ENCODE measurements around the gene ZCRB1. TPM values are rescaled to one million over a fixed set of nuclear protein-coding genes. Genes with fewer than 3 reads are reported as not detected.
"Not testable (repeated sequence)": the region's sequence is repeated elsewhere in the genome, so short reads cannot be mapped to it uniquely, and the experiment has no call there.

The ZCRB1 gene
- total RNA-seq, 2 experiments from 2014 or later: 30.3 to 31.4 TPM

- ATAC-seq (ENCODE audit: poor library complexity): no peak
- DNase-seq: no peak
- Mint-ChIP-seq H3K36me3 (ENCODE audit: low read depth) (peaks cover 59% of the 10 kb centered on the region), H3K27me3 (no peaks in the 10 kb centered on the region), H3K9me3 (no peaks in the 10 kb centered on the region), H3K4me3 (no peak overlapping the region), H3K4me1 (ENCODE audit: low read depth) (peaks cover 18% of the 10 kb centered on the region), H3K27ac (no peak overlapping the region)
- Histone ChIP-seq H3K4me3 (ENCODE audit: low read length) (no peak overlapping the region), H3K9me3 (ENCODE audit: control insufficient read depth in 1 of 2, insufficient read depth in 1 of 2, low read length in 2 of 2) (no peaks in the 10 kb centered on the region), H3K27me3 (ENCODE audit: control insufficient read depth in 1 of 2, insufficient read depth in 2 of 2, low read length in 2 of 2) (no peaks in the 10 kb centered on the region), H3K27ac (ENCODE audit: low read depth in 1 of 2, low read length in 2 of 2) (no peak overlapping the region), H3K4me1 (ENCODE audit: insufficient read depth, low read length) (peaks cover 4% of the 10 kb centered on the region), H3K36me3 (ENCODE audit: insufficient read depth, low read length) (peaks cover 46% of the 10 kb centered on the region)
- ChIA-PET POLR2A (interaction anchor here (0.7 kb wide), 1 partner anchor 829 kb away, joined by 3 read pairs; no protein-coding TSS in a partner anchor), CTCF (no interaction called here)
- no peak for TF ChIP-seq CTCF (IDR thresholded peaks at IDR 0.05)
- intact Hi-C loops (cut with DNase I, micrococcal nuclease): no loop called here
These were observed 30.4 kb upstream of the ZCRB1 start for GRCh38 chr12:42356344-42356743.

DNA sequence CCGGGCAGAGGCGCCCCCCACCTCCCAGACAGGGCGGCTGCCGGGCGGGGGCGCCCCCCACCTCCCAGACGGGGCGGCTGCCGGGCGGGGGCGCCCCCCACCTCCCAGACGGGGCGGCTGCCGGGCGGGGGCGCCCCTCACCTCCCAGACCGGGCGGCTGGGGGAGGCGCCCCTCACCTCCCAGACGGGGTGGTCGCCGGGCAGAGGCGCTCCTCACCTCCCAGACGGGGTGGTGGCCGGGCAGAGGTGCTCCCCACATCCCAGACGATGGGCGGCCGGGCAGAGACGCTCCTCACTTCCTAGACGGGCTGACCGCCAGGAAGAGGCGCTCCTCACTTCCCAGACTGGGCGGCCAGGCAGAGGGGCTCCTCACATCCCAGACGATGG, 24.1 kb upstream of the ZCRB1 start:
- H3K4me3 ChIP-seq (ENCODE audit: low read length); ATAC-seq (ENCODE audit: poor library complexity); H3K4me1 ChIP-seq (ENCODE audit: insufficient read depth, low read length); H3K9me3 Mint-ChIP-seq; intact Hi-C loops (cut with DNase I, micrococcal nuclease); H3K9me3 ChIP-seq (ENCODE audit: control insufficient read depth in 1 of 2, insufficient read depth in 1 of 2, low read length in 2 of 2); POLR2A ChIA-PET; H3K4me1 Mint-ChIP-seq (ENCODE audit: low read depth); H3K27me3 ChIP-seq (ENCODE audit: control insufficient read depth in 1 of 2, insufficient read depth in 2 of 2, low read length in 2 of 2); CTCF ChIA-PET; H3K27ac ChIP-seq (ENCODE audit: low read depth in 1 of 2, low read length in 2 of 2); DNase-seq; H3K4me3 Mint-ChIP-seq; H3K27ac Mint-ChIP-seq; H3K27me3 Mint-ChIP-seq: not testable (repeated sequence)
- H3K36me3 Mint-ChIP-seq (ENCODE audit: low read depth): peaks cover 53% of the 10 kb centered on the region
- peaks cover 31% of the 10 kb centered on the region for H3K36me3 ChIP-seq (ENCODE audit: insufficient read depth, low read length)

DNA sequence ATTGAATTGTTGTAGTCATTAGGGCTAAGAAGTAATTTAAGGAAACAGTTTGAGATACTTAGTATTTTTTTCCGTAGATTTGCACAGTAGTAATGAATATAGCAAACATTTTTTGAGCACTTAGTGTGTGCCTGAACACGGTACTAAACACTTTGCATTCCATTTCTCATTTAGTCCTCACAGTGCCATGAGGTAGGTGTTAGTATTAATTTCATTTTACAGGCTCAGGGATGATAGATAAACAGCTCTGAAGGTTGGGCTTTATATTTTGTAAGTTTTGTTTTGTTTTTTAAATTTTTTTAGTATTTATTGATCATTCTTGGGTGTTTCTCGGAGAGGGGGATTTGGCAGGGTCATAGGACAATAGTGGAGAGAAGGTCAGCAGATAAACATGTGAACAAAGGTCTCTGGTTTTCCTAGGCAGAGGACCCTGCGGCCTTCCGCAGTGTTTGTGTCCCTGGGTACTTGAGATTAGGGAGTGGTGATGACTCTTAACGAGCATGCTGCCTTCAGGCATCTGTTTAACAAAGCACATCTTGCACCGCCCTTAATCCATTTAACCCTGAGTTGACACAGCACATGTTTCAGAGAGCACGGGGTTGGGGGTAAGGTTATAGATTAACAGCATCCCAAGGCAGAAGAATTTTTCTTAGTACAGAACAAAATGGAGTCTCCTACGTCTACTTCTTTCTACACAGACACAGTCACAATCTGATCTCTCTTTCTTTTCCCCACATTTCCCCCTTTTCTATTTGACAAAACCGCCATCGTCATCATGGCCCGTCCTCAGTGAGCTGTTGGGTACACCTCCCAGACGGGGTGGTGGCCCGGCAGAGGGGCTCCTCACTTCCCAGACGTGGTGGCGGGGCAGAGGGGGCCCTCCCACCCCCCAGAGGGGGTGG, 23.5 kb upstream of the ZCRB1 start:
- peaks cover 29% of the 10 kb centered on the region for H3K36me3 ChIP-seq (ENCODE audit: insufficient read depth, low read length)
- H3K27ac Mint-ChIP-seq; DNase-seq; H3K4me1 ChIP-seq (ENCODE audit: insufficient read depth, low read length); H3K4me3 ChIP-seq (ENCODE audit: low read length); H3K9me3 ChIP-seq (ENCODE audit: control insufficient read depth in 1 of 2, insufficient read depth in 1 of 2, low read length in 2 of 2); ATAC-seq (ENCODE audit: poor library complexity); H3K27ac ChIP-seq (ENCODE audit: low read depth in 1 of 2, low read length in 2 of 2); H3K4me3 Mint-ChIP-seq; POLR2A ChIA-PET; intact Hi-C loops (cut with DNase I, micrococcal nuclease); H3K27me3 Mint-ChIP-seq; H3K9me3 Mint-ChIP-seq; CTCF ChIA-PET; H3K27me3 ChIP-seq (ENCODE audit: control insufficient read depth in 1 of 2, insufficient read depth in 2 of 2, low read length in 2 of 2): not testable (repeated sequence)
- Mint-ChIP-seq H3K36me3 (ENCODE audit: low read depth) (peaks cover 51% of the 10 kb centered on the region), H3K4me1 (ENCODE audit: low read depth) (peaks cover 11% of the 10 kb centered on the region)

DNA sequence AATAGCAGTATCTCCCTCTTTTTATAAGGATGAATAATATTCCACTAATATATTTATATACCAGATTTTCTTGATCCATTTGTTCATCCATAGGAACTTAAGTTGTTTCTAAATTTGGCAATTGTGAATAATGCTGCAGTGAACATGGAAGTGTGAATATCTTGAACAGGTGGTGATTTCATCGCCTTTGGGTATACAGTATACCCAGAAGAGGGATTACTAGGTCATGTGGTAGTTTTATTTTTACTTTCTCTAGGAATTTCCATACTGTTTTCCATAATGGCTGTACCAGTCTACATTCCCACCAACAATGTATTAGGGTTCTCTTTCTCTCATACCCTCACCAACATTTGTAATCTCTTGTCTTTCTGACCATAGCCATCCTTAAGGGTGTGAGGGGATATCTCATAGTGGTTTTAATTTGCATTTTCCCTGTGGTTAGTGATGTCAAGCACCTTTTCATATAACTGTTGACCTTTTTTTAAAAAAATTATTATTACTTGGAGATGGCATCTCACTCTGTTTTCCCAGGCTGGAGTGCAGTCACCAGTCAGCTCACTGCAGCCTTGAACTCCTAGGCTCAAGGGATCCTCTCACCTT, 20.6 kb upstream of the ZCRB1 start:
- ChIA-PET POLR2A (no interaction called here), CTCF (interaction anchor here (1.0 kb wide), 1 partner anchor 25 kb away, joined by 3 read pairs; no protein-coding TSS in a partner anchor)
- Mint-ChIP-seq H3K9me3 (no peaks in the 10 kb centered on the region), H3K36me3 (ENCODE audit: low read depth) (peaks cover 59% of the 10 kb centered on the region), H3K4me3 (no peak overlapping the region), H3K4me1 (ENCODE audit: low read depth) (peaks cover 38% of the 10 kb centered on the region), H3K27ac (no peak overlapping the region), H3K27me3 (no peaks in the 10 kb centered on the region)
- Histone ChIP-seq H3K36me3 (ENCODE audit: insufficient read depth, low read length) (peaks cover 22% of the 10 kb centered on the region), H3K9me3 (ENCODE audit: control insufficient read depth in 1 of 2, insufficient read depth in 1 of 2, low read length in 2 of 2) (no peaks in the 10 kb centered on the region), H3K27me3 (ENCODE audit: control insufficient read depth in 1 of 2, insufficient read depth in 2 of 2, low read length in 2 of 2) (no peaks in the 10 kb centered on the region), H3K4me1 (ENCODE audit: insufficient read depth, low read length) (peaks cover 3% of the 10 kb centered on the region), H3K4me3 (ENCODE audit: low read length) (no peak overlapping the region), H3K27ac (ENCODE audit: low read depth in 1 of 2, low read length in 2 of 2) (no peak overlapping the region)
- no peak for TF ChIP-seq CTCF (IDR thresholded peaks at IDR 0.05)
- ATAC-seq (ENCODE audit: poor library complexity) (no peak), DNase-seq (no peak)
- intact Hi-C loops (cut with DNase I, micrococcal nuclease): no loop called here

Data from CD4-positive, alpha-beta T cell (primary cell).